Neural progenitor cell (in vitro differentiated cells): Measurements from ENCODE around the gene EIF1B. TPM values are rescaled to one million over a fixed set of nuclear protein-coding genes. Genes with fewer than 3 reads are reported as not detected.

ENCODE experiments used
- DNase-seq: peaks from one replicate; pipeline ENCODE4 v3.0.0-alpha.2; 2016; ENCODE audit warnings: low spot score
- H2AFZ ChIP-seq: fragments of 200-600 bp; sonication (generic); replicated peaks from 2 replicates; pipeline ENCODE4 v1.6.1; 2016; ENCODE audit warnings: antibody characterized with exemption
- H3F3A ChIP-seq: fragments of 200-600 bp; sonication (generic); 2 replicates; pipeline ENCODE4 v1.6.1; 2016; ENCODE audit warnings: antibody characterized with exemption, low read depth
- H3K27ac ChIP-seq: fragments of 200-600 bp; sonication (generic); 2 replicates; pipeline ENCODE4 v1.5.1; 2016; ENCODE audit warnings: mild to moderate bottlenecking
- H3K27me3 ChIP-seq: fragments of 200-600 bp; sonication (generic); 2 replicates; pipeline ENCODE4 v1.6.1; 2016; ENCODE audit warnings: mild to moderate bottlenecking, moderate library complexity
- H3K36me3 ChIP-seq: fragments of 200-600 bp; sonication (generic); 2 replicates; pipeline ENCODE4 v1.5.1; 2016
- H3K4me1 ChIP-seq: fragments of 200-600 bp; sonication (generic); 2 replicates; pipeline ENCODE4 v1.6.1; 2016; ENCODE audit warnings: mixed run types
- H3K4me2 ChIP-seq: fragments of 200-600 bp; sonication (generic); 2 replicates; pipeline ENCODE4 v1.6.1; 2016
- H3K4me3 ChIP-seq: fragments of 200-600 bp; sonication (generic); 2 replicates; pipeline ENCODE4 v1.5.1; 2016
- H3K79me2 ChIP-seq: fragments of 200-600 bp; sonication (generic); 2 replicates; pipeline ENCODE4 v1.6.1; 2016; ENCODE audit warnings: low read depth
- H3K9ac ChIP-seq: fragments of 200-600 bp; sonication (generic); 2 replicates; pipeline ENCODE4 v1.6.1; 2016
- H3K9me3 ChIP-seq: fragments of 200-600 bp; sonication (generic); 2 replicates; pipeline ENCODE4 v1.5.1; 2016; ENCODE audit warnings: low read depth
- H4K20me1 ChIP-seq: fragments of 200-600 bp; sonication (generic); 2 replicates; pipeline ENCODE4 v1.6.1; 2016; ENCODE audit warnings: low read depth
- H3K27ac Mint-ChIP-seq: 3 replicates; pipeline ENCODE4 v1.8.0; 2021; ENCODE audit warnings: mixed read lengths
- H3K27me3 Mint-ChIP-seq: 2 replicates; pipeline ENCODE4 v1.8.0; 2022; ENCODE audit warnings: low read depth, mild to moderate bottlenecking, inconsistent platforms, moderate library complexity, mixed read lengths; ENCODE audit not compliant: insufficient read depth
- H3K36me3 Mint-ChIP-seq: 3 replicates; pipeline ENCODE4 v1.8.0; 2021; ENCODE audit warnings: mixed read lengths
- H3K4me1 Mint-ChIP-seq: 3 replicates; pipeline ENCODE4 v1.8.0; 2021; ENCODE audit warnings: mixed read lengths
- H3K4me3 Mint-ChIP-seq: 3 replicates; pipeline ENCODE4 v1.8.0; 2021; ENCODE audit warnings: mild to moderate bottlenecking, moderate library complexity, mixed read lengths
- H3K9me3 Mint-ChIP-seq: 3 replicates; pipeline ENCODE4 v1.8.0; 2020; ENCODE audit warnings: mixed read lengths
- CTCF ChIP-seq: fragments of 200-600 bp; sonication (generic); IDR thresholded peaks from 2 replicates; pipeline ENCODE4 v1.5.1; 2017; ENCODE audit warnings: antibody characterized with exemption, mild to moderate bottlenecking
- EZH2 ChIP-seq: fragments of 200-600 bp; sonication (generic); IDR thresholded peaks from 2 replicates; pipeline ENCODE4 v1.6.1; 2017; ENCODE audit warnings: antibody characterized with exemption, mild to moderate bottlenecking, moderate library complexity
- EZH2phosphoT487 ChIP-seq: fragments of 200-600 bp; sonication (generic); IDR thresholded peaks from 2 replicates; pipeline ENCODE4 v1.6.1; 2017; ENCODE audit warnings: antibody characterized with exemption
- total RNA-seq: library from RNA; depleted of rRNA; stranded (reverse); fragments of >200 nt; gene quantifications from 2 replicates; pipeline ENCODE4 v1.2.3, GENCODE V29; 2015; ENCODE audit warnings: low replicate concordance

Gene EIF1B
- total RNA-seq, 1 donor from 2014 or later: 45.3 TPM

GRCh38 chr3:40333852-40334251 lies 24.3 kb downstream of the EIF1B start:
- no peaks in the 10 kb centered on the region for H3K27me3 ChIP-seq
- H3F3A ChIP-seq: no peaks in the 10 kb centered on the region
- no peaks in the 10 kb centered on the region for H3K9me3 ChIP-seq
- Mint-ChIP-seq H3K4me3 (no peak overlapping the region), H3K9me3 (no peaks in the 10 kb centered on the region), H3K27me3 (peaks cover 2% of the 10 kb centered on the region), H3K4me1 (peaks cover 5% of the 10 kb centered on the region), H3K27ac (no peak overlapping the region), H3K36me3 (no peaks in the 10 kb centered on the region)
- H3K4me3 ChIP-seq: no peak overlapping the region
- H3K36me3 ChIP-seq: no peaks in the 10 kb centered on the region
- H3K4me2 ChIP-seq: no peak overlapping the region
- no peaks in the 10 kb centered on the region for H4K20me1 ChIP-seq
- DNase-seq: no peak
- no peak overlapping the region for H3K9ac ChIP-seq
- H3K4me1 ChIP-seq: no peaks in the 10 kb centered on the region
- H2AFZ ChIP-seq: no peak overlapping the region
- H3K79me2 ChIP-seq: no peaks in the 10 kb centered on the region
- H3K27ac ChIP-seq: no peak overlapping the region
- TF ChIP-seq EZH2phosphoT487 (no peak), CTCF (no peak), EZH2 (no peak)

- H3K4me3 Mint-ChIP-seq: no peak overlapping the region
- H3K4me1 Mint-ChIP-seq: peaks cover 4% of the 10 kb centered on the region
- no peaks in the 10 kb centered on the region for H3K4me1 ChIP-seq
- DNase-seq: no peak
- no peaks in the 10 kb centered on the region for H3F3A ChIP-seq
- no peaks in the 10 kb centered on the region for H4K20me1 ChIP-seq
- no peak for TF ChIP-seq CTCF
- no peak for TF ChIP-seq EZH2
- no peak for TF ChIP-seq EZH2phosphoT487
- no peaks in the 10 kb centered on the region for H3K36me3 Mint-ChIP-seq
- H3K4me2 ChIP-seq: no peak overlapping the region
- H3K27ac Mint-ChIP-seq: no peak overlapping the region
- no peaks in the 10 kb centered on the region for H3K27me3 ChIP-seq
- no peak overlapping the region for H3K27ac ChIP-seq
- H2AFZ ChIP-seq: no peak overlapping the region
- H3K4me3 ChIP-seq: no peak overlapping the region
- H3K36me3 ChIP-seq: no peaks in the 10 kb centered on the region
- no peaks in the 10 kb centered on the region for H3K79me2 ChIP-seq
- peaks cover 2% of the 10 kb centered on the region for H3K27me3 Mint-ChIP-seq
- H3K9me3 Mint-ChIP-seq: no peaks in the 10 kb centered on the region
- no peak overlapping the region for H3K9ac ChIP-seq
- H3K9me3 ChIP-seq: no peaks in the 10 kb centered on the region
Observed at GRCh38 chr3:40336101-40336500, 26.6 kb downstream of the EIF1B start.

GRCh38 chr3:40336511-40337135 lies 27.1 kb downstream of the EIF1B start:
- H3K27ac Mint-ChIP-seq: no peak overlapping the region
- H3K27me3 Mint-ChIP-seq: peaks cover 4% of the 10 kb centered on the region
- Histone ChIP-seq H2AFZ (no peak overlapping the region), H3F3A (no peaks in the 10 kb centered on the region), H3K27me3 (no peaks in the 10 kb centered on the region), H3K9ac (no peak overlapping the region), H3K4me1 (no peaks in the 10 kb centered on the region), H3K4me2 (no peak overlapping the region), H4K20me1 (no peaks in the 10 kb centered on the region), H3K36me3 (no peaks in the 10 kb centered on the region), H3K27ac (no peak overlapping the region), H3K4me3 (no peak overlapping the region), H3K79me2 (no peaks in the 10 kb centered on the region), H3K9me3 (no peaks in the 10 kb centered on the region)
- H3K4me3 Mint-ChIP-seq: no peak overlapping the region
- no peaks in the 10 kb centered on the region for H3K9me3 Mint-ChIP-seq
- TF ChIP-seq CTCF: no peak
- no peak for DNase-seq
- H3K4me1 Mint-ChIP-seq: peaks cover 4% of the 10 kb centered on the region
- no peaks in the 10 kb centered on the region for H3K36me3 Mint-ChIP-seq
